HTERT RPE-1 (cell line): Measurements from ENCODE around the gene PCDHB12.
"Not testable (repeated sequence)": the region's sequence is repeated elsewhere in the genome, so short reads cannot be mapped to it uniquely, and the experiment has no call there.

Source experiments
- in situ Hi-C: fragments of 300-500 bp; cut with MboI; formaldehyde crosslinking; loops from 4 replicates; pipeline ENCODE4 v1.14.3; 2020; ENCODE audit warnings: low sequenced_read_pairs

PCDHB12 gene

GRCh38 chr5:141201646-141202045 is 6.9 kb upstream of the PCDHB12 start:
- in situ Hi-C loops: not testable (repeated sequence)

GRCh38 chr5:141210281-141210680 is 1.8 kb downstream of the PCDHB12 start:
- in situ Hi-C loops: not testable (repeated sequence)

GRCh38 chr5:141210849-141211248 is 2.3 kb downstream of the PCDHB12 start:
- in situ Hi-C loops: not testable (repeated sequence)

- in situ Hi-C loops: not testable (repeated sequence)
These were observed 5.3 kb downstream of the PCDHB12 start, which contains the start of gene PCDHB13 for GRCh38 chr5:141213656-141214339. PCDHB13 (plus strand) TSS chr5:141213919; CDS start chr5:141214124, 205 bp downstream.

GRCh38 chr5:141214583-141214982 is 6.1 kb downstream of the PCDHB12 start:
- in situ Hi-C loops: not testable (repeated sequence)

- in situ Hi-C loops: not testable (repeated sequence)
These were observed 7.0 kb downstream of the PCDHB12 start for GRCh38 chr5:141215504-141215903.

GRCh38 chr5:141216035-141216434 is 7.5 kb downstream of the PCDHB12 start:
- in situ Hi-C loops: not testable (repeated sequence)

- in situ Hi-C loops: no loop called here
These were observed 14.7 kb downstream of the PCDHB12 start, which contains the start of gene PCDHB14 for GRCh38 chr5:141223112-141223783. PCDHB14 (plus strand) TSS chr5:141223343; CDS start chr5:141223506, 163 bp downstream.

GRCh38 chr5:141224844-141225243 is 16.3 kb downstream of the PCDHB12 start:
- in situ Hi-C loops: not testable (repeated sequence)

- in situ Hi-C loops: not testable (repeated sequence)
These were observed 16.9 kb downstream of the PCDHB12 start for GRCh38 chr5:141225421-141225820.

GRCh38 chr5:141234109-141234667 is 25.7 kb downstream of the PCDHB12 start:
- in situ Hi-C loops: no loop called here

GRCh38 chr5:141235922-141236321 is 27.4 kb downstream of the PCDHB12 start:
- in situ Hi-C loops: not testable (repeated sequence)

- in situ Hi-C loops: no loop called here
These were observed 28.2 kb downstream of the PCDHB12 start for GRCh38 chr5:141236516-141237313.

- in situ Hi-C loops: no loop called here
These were observed 33.0 kb downstream of the PCDHB12 start for GRCh38 chr5:141241496-141241895.

- in situ Hi-C loops: no loop called here
These were observed 36.8 kb downstream of the PCDHB12 start, which contains the start of gene PCDHB15 for GRCh38 chr5:141245250-141245717. PCDHB15 (plus strand) TSS chr5:141245395; CDS start chr5:141245579, 184 bp downstream.

- in situ Hi-C loops: not testable (repeated sequence)
These were observed 38.5 kb downstream of the PCDHB12 start for GRCh38 chr5:141246971-141247370.

GRCh38 chr5:141247434-141247833 is 38.9 kb downstream of the PCDHB12 start:
- in situ Hi-C loops: not testable (repeated sequence)

GRCh38 chr5:141250576-141250975 is 42.1 kb downstream of the PCDHB12 start:
- in situ Hi-C loops: no loop called here

GRCh38 chr5:141258464-141258863 is 49.9 kb downstream of the PCDHB12 start:
- in situ Hi-C loops: no loop called here

- in situ Hi-C loops: no loop called here
These were observed 50.4 kb downstream of the PCDHB12 start for GRCh38 chr5:141258948-141259347.
